GM04504 (cell line): ENCODE results near the gene GPC2.
"Not testable (repeated sequence)": the region's sequence is repeated elsewhere in the genome, so short reads cannot be mapped to it uniquely, and the experiment has no call there.

Source experiments
- DNase-seq: peaks from one replicate; pipeline ENCODE4 v3.0.0-alpha.2; 2012; ENCODE audit warnings: low read depth

GPC2 gene

DNA sequence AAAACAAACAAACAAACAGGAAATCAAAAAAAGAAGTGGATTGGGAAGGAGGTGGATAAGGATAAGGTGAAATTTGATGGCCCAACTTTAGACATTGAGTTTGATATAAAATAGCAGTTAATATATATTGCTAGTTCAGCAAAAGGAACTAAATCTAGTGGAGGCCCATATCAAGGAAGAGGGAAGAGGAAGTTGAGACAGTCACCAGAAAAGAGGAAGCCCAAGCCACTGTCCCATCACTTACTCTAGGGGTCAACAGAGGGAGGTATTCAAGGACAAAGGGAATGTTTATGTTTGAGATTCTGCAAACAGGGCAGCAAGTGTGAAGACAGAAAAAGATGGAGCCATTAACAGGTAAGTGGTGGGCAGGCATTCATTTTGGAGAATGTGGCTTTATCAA is 24.8 kb downstream of the GPC2 start:
- no peak for DNase-seq

DNA sequence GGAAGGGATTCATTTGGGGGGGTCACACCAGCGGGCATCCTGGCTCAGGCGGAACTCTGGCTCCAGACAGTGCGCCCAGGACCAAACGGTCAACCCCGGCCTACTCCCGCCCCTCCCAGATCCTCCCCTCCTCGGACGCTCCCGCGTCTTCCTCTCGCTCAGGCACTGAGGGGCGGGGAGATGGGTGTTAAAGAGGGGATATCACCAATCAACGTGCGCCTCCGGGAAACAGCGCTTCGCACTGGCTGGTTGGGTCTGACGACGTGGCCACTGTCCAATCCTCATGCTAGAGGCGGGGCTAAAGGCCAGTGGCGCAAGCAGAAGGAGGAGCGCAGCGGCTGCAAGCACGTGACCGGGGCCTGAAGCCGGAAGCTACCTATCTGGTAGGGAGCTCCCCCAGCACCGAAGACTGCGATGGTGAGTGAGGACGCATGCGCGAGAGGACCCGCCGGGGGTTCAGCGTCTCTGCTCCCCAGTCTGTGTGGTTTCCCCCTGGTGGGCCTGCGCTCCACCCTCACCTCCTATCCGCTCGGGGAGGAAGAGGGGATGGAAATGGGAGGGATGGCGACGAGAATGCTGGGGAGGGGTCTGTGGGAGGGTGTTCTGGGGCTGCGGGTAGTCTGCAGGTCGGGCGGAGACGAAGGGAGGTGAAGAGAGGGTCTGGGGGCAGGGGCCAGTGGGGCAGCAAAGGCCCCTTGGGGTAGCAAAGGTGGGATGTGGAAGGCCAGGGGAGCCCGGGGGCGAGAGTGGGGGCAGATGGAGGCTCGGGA is 28.4 kb downstream of the GPC2 start, which contains the start of gene LAMTOR4:
TSS of gene LAMTOR4 (plus strand) at position 360 of the 770 bp plus-strand sequence. CDS start at position 415, 55 bp downstream.
- peak; percentile 97 for DNase-seq

DNA sequence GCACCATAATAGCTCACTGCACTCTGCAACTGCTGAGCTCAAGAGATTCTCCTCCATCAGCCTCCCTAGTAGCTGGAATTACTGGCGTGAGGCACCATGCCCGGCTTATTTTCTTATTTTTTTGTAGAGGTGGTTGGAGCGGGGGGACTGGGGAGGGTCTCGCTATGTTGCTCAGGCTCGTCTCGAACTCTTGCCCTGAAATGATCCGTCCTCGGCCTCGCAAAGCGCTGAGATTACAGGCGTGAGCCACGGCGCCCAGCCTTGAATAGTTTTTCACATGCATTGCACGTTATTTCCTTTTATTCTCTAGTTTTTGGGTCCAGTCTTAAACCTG is 29.0 kb downstream of the GPC2 start:
- DNase-seq, result no peak

DNA sequence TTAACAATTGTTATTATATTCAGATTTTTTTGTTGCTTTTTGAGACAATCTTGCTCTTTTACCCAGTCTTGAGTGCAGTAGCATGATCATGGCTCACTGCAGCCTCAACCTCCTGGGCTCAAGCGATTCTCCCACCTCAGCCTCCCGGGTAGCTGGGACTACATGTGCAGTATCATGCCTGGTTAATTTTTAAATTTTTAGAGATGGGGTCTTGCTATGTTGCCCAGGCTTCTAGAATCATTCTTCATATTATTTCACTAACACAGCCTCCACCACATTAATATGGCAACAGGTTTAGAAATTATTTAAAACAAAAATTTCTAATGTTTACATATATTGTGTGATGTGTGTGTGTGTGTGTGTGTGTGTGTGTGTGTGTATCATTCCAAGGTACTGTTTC is 29.9 kb downstream of the GPC2 start:
- DNase-seq, result no peak

DNA sequence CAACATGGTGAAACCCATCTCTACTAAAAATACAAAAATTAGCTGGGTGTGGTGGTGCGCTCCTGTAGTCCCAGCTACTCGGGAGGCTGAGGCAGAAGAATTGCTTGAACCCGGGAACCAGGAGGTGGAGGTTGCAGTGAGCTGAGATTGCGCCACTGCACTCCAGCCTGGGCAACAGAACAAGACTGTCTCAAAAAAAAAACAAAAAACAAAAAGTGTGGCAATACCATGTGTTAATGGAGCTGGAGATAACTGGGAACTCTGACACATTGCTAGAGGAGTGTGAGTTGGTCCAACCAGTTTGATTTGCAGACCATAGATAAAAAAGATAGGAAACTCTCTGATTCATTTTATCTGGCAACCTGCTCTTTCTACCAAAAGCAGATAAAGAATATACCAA is 30.8 kb downstream of the GPC2 start:
- not testable (repeated sequence) for DNase-seq

DNA sequence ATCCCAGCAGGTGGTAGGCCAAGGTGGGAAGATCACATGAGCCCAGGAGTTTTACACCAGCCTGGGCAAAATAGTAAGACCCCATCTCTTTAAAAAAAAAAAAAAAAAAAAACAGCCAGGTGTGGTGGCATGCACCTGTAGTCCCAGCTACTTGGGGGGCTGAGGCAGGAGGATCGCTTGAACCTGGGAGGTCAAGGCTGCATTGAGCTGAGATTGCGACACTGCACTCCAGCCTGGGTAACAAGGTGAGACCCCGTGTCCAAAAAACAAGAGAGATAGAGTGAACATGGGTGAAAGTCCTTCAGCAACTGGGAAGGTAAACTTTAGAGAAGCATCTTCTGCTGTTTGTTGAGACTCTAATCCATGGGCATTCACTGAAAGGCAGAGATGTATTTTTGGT is 34.7 kb downstream of the GPC2 start:
- DNase-seq, result no peak

DNA sequence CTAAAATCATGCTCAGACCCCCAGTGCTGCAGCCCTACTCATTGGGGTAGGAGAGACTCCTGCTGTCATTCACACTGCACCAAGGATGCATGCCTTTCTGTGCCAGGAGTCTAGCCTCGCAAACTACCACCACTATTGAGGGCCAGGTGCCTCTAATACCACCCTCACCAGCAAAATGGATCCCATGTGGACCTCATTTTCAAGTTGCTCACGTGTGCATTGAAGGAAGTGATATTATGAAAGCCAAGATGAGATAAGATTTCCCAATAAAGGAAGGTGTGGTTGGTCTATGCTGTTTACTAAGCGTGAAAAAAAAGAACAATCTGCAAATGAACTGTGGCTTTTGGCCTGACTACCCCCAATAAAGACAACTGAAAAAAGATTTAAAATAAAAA is 35.6 kb downstream of the GPC2 start:
- no peak for DNase-seq

DNA sequence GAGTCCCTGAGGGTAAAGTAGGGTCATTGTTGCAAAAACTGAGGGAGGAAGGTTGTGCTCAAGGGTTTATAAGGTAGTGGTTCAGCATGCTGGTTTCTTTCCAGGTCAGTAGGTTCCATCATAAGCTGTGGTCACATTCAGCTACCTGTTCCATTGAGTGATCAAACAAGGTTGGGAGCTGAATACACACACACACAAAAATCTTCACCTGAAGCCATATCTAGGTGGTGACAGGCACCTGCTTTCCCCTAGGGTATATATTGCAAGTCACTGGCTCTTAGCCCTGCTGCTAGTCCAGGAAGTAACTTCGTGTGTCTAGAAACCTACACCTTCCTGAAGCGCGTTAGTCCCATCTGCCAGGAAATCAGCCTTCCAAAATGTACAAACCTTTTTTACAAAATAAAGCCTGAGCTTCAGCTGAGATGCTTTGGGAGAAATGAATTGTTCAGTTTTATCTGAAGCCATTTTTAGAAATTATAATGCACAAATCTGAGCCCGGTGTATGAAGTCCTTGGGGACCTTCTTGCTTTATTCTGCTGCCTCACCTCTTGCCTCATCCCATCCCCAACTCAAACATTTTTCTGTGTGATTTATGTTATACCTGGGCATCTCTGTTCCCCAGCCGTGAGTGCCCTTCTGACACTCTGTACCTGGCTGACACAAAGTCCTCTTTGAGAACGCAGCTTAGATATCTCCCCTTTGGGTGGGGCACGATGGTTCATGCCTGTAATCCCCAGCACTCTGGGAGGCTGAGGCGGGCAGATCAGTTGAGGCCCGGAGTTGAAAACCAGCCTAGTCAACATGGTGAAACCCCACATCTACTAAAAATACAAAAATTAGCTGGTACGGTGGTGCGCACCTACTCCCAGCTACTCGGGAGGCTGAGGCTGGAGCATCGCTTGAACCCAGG is 39.1 kb downstream of the GPC2 start:
- DNase-seq, result no peak

DNA sequence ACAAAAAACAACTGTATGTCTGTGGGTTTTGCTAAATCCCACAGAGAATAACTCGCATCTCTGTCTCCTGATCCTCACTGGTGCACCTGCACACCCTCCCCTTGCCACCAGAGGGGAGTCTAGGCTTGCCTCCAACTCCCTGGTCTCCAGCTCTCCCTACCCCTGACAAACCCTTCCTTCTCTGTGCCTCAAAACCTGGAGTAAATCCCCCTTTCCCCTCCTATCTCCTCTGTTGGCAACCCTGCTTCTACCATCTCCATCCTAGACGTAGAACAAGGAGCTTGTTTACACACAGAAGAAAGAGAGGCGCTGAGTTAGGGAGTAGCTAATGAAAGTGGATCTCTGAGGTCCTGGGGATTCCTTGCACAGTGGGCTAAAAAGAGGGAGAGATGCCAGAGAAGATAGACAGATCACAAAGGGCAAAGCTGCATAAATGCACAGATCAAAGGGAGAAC is 44.5 kb downstream of the GPC2 start:
- no peak for DNase-seq

DNA sequence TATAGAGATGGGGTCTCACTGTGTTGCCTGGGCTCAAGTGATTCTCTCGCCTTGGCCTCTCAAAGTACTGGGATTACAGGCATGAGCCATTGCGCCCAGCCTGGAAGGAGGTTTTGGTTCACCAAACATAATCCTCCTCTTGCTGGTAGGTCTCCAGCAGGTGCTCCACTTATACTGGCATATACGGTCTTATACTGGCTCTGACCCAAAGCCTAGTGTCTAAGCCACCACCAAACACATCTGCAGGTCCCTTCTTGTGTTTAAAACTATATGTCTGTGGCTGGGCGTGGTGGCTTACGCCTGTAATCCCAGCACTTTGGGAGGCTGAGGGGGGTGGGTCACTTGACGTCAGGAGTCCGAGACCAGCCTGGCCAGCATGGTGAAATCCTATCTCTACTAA is 45.1 kb downstream of the GPC2 start:
- no peak for DNase-seq

DNA sequence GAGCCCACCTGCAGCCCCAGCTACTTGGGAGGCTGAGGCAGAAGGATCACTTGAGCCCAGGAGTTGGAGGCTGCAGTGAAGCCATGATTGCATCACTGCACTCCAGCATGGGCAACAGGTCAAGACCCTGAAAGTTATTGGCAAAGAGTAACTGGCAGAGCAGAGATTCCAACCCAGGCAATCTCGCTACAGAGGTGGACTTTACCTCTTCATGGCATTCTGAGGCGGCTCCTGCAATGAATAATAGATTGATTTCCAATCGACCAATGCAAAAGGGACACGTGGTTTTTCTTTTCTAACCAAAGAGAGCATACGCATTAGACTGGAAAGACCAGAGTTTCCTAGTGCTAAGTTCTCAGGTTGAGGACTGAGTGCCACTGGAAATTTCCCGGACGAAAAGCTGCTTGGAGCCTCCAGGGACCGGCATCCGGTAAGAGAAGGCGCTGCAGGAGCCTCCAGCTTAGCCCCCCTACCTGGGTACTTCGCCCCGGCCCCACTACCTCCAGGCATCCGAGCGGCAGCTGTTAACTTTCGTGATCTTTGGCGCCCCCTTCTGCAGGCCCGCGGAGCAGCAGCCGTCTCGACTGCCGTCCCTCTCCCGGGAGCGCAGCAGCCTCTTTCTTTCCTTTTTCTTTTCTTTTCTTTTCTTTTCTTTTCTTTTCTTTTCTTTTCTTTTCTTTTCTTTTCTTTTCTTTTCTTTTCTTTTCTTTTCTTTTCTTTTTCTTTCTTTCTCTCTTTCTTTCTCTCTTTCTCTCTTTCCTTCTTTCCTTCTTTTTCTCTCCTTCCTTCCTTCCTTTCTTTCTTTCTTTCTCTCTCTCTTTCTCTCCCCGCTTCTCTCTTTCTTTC is 46.4 kb downstream of the GPC2 start:
- no peak for DNase-seq

DNA sequence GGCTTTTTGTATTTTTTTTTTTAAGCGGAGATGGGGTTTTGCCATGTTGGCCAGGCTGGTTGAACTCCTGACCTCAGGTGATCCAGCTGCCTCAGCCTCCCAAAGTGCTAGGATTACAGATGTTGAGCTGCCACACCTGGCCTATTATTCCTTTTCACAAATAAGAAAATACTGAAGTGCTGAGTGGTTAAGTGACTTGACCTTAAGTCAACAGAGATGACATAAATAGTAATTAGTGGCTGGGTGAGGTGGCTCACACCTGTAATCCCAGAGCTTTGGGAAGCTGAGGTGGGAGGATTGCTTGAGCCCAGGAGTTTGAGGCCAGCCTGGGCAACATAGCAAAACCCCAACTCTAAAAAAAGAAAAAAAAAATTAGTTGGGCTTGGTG is 47.0 kb downstream of the GPC2 start:
- DNase-seq, result not testable (repeated sequence)

DNA sequence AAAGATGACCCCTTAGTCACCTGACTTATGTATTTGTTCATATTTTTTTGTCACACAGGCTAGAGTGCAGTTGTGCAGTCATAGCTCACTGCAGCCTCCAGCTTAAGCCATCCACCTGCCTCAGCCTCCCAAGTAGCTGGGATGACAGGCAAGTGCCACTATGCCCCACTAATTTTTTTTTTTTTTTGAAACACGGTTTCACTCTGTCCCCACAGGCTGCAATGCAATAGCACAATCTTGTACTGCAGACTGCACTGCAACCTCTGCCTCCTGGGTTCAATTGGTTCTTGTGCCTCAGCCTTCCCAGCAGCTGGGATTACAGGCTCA is 48.6 kb downstream of the GPC2 start:
- DNase-seq, result no peak

DNA sequence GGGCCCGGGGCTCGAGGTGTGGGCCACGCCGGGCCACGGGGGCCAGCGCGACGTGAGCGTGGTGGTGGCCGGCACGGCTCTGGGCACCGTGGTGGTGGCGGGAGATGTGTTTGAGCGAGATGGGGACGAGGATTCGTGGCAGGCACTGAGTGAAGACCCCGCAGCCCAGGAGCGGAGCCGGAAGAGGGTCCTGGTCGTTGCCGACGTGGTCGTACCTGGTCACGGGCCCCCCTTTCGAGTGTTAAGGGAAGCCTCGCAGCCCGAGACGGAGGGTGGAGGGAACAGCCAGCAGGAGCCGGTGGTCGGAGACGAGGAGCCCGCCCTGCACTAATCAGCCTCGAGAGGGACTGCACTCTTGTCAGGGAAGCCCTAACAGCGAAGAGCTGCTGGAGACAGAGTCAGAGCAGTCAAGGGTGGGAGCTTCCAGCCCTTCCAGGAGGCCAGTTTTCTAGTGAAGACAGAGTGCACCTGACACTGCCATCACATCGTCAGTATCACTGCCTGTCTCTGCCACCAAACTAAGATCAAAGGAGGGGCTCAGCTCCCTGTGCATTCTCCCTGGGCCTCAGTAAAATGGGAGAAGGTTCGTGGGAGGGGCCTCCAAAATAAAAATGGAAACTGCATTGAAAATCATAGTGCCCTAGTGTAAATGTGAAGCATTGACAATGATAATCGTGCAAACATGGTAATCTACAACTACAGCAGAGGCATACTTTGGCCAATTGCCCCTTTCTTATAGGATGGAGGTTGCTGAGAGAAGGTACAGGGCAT is 49.1 kb downstream of the GPC2 start:
- no peak for DNase-seq

DNA sequence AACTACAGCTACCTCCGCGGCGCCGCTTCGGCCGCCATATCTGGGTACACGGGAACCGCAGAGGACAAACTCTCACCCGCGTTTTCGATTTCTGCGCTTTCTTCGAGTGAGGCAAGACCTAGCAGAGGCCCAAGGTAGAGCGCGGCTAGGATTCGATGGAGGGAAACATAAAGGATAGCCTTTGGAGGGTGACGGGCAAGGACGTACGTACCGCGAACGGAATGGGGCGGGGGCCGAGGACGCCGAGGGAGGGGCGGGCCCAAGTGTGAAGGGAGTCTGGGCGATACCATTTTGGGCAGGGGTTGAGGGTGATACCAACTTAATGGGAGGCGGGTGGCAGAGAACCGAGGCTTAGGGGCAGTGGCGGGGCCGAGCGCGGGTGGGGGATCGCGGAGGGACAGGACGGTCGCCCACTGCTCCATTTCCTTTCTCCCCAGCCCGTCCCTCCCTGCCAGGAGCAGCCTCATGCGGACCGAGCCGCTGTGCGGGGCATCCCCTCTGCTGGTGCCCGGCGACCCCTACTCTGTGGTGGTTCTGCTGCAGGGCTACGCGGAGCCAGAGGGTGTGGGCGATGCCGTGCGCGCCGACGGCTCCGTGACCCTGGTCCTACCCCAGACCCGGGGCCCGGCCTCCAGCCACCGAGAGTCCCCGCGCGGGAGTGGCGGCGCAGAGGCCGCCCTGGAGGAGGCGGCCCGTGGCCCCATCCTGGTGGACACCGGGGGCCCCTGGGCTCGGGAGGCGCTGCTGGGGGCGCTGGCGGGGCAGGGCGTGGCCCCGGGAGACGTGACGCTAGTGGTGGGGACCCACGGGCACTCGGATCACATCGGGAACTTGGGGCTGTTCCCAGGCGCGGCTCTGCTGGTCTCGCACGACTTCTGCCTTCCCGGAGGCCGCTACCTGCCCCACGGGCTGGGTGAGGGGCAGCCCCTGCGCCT is 50.0 kb downstream of the GPC2 start, which contains the start of gene MBLAC1:
TSS of gene MBLAC1 (plus strand) at position 37 of the 935 bp plus-strand sequence. CDS start at position 466, 429 bp downstream.
- peak; percentile 84 for DNase-seq

DNA sequence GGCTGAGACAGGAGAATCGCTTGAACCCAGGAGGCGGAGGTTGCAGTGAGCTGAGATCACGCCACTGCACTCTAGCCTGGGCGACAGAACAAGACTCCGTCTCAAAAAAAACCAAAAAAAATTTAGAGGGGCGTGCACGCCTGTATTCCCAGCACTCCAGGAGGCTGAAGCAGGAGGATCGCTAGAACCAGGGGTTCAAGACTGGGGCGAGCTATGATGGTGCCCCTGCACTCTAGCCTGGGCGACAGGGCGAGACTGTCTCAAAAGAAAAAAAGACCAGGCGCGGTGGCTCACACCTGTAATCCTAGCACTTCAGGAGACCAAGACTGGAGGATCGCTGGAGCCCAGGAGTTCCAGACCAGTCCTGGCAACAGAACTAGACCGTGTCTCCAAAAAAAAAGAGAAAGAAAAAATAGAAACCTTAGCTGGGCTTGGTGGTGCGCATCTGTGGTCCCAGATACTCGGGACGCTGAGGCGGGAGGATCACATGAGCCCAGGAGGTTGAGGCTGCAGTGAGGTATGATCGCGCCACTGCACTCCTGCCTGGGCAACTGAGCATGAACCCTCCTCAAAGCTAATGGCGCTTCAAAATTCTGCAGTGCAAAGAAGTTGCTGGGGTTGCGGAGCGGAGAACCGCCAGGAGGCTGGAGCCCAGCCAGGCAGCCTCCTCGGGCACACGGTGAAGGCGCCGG is 50.8 kb downstream of the GPC2 start:
- DNase-seq, result no peak

DNA sequence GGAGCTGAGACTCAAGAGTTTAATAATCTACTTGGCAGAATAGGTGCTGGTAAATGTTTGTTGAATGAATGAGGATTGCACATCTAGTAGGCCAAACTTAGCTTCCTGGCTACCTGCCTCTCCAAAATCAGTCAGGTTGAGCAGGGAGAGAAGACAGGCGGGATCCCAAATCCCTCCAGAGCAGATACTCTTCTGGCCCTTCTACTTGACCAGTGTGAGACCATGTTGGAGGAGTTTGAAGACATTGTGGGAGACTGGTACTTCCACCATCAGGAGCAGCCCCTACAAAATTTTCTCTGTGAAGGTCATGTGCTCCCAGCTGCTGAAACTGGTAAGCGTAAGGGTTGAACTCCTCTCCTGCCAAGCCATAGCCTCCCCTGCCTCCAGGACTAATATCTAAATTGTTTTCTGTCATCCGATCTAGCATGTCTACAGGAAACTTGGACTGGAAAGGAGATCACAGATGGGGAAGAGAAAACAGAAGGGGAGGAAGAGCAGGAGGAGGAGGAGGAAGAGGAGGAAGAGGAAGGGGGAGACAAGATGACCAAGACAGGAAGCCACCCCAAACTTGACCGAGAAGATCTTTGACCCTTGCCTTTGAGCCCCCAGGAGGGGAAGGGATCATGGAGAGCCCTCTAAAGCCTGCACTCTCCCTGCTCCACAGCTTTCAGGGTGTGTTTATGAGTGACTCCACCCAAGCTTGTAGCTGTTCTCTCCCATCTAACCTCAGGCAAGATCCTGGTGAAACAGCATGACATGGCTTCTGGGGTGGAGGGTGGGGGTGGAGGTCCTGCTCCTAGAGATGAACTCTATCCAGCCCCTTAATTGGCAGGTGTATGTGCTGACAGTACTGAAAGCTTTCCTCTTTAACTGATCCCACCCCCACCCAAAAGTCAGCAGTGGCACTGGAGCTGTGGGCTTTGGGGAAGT is 52.6 kb downstream of the GPC2 start:
- no peak for DNase-seq

DNA sequence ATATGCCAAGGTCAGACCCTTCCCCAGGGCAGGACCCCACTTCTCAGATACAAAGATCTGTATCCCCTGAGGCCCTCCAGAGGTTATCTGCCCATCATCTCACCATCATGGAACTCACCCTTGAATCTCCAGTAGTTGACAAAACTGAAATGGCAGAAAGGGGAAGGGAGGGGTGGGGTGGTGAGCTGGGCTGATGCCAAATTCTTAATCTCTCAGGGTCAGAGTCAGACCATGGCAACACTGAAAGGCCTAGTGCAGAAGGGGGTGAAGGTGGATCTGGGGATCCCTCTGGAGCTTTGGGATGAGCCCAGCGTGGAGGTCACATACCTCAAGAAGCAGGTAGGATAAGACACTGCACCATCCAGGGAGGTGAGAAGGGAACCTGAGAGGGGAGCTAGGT is 54.6 kb downstream of the GPC2 start:
- no peak for DNase-seq

DNA sequence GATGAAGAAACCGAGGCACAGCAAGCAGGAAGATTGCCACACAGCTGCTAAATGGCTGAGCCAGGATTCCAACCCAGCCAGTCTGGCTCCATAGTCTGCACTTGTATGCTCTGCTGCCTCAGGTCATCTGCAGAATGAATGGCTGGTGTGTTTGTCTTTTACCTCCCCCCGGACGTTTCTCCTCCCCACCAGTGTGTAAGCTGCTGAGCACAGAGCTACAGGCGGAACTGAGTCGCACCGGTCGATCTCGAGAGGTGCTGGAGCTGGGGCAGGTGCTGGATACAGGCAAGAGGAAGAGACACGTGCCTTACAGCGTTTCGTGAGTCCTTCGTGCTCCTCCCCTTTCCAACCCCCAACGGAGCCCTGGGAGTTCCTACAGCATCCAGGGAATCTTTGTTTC is 55.1 kb downstream of the GPC2 start:
- DNase-seq, result no peak
